Measurements from ENCODE around the gene PTPN2.
"Not testable (repeated sequence)": the region's sequence is repeated elsewhere in the genome, so short reads cannot be mapped to it uniquely, and the experiment has no call there.

DNA sequence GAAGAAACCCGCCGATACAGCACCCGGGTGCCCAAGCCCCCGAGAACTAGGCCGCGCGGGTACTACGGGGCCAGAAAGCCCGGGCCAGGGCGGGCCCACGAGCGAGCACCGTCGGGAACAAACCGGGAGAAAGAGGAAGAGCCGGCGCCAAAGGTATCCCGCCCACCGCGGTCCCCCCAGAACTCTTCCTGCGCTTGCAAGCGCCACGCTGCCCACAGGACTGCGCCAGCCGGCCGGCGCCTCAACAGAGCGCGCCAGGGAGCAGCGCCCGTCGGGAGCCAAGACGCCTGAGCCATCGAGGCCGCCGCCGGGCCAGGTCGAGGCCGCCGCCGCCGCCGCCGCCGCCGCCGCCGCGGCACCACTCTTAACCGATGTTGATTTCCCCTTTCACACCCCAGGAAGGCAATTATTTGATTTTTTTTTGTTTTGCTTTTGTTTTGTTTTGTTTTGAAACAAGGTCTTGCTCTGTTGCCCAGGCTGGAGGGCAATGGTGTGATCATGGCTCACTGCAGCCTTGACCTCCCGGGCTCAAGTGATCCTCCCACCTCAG lies 12.8 kb upstream of the PTPN2 start:
- TF ChIP-seq POLR2A (IDR thresholded peaks at IDR 0.05; ENCODE audit: low read depth, low read length); MXI1 (IDR thresholded peaks at IDR 0.05; ENCODE audit: borderline replicate concordance, low read depth, low read length); MAFK (IDR thresholded peaks at IDR 0.05; ENCODE audit: low read depth, low read length); RAD21 (IDR thresholded peaks at IDR 0.05; ENCODE audit: low read length); BHLHE40 (IDR thresholded peaks at IDR 0.05; ENCODE audit: low read depth, low read length); RCOR1 (IDR thresholded peaks at IDR 0.05; ENCODE audit: insufficient replicate concordance, low read length); FOS (IDR thresholded peaks at IDR 0.05; ENCODE audit: low read depth, low read length): not testable (repeated sequence)
- TF ChIP-seq, protein P1, sequence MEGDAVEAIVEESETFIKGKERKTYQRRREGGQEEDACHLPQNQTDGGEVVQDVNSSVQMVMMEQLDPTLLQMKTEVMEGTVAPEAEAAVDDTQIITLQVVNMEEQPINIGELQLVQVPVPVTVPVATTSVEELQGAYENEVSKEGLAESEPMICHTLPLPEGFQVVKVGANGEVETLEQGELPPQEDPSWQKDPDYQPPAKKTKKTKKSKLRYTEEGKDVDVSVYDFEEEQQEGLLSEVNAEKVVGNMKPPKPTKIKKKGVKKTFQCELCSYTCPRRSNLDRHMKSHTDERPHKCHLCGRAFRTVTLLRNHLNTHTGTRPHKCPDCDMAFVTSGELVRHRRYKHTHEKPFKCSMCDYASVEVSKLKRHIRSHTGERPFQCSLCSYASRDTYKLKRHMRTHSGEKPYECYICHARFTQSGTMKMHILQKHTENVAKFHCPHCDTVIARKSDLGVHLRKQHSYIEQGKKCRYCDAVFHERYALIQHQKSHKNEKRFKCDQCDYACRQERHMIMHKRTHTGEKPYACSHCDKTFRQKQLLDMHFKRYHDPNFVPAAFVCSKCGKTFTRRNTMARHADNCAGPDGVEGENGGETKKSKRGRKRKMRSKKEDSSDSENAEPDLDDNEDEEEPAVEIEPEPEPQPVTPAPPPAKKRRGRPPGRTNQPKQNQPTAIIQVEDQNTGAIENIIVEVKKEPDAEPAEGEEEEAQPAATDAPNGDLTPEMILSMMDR (conservative IDR thresholded peaks at IDR 0.05; ENCODE audit: low read depth, low read length) = not testable (repeated sequence)
- TF ChIP-seq, protein P2, sequence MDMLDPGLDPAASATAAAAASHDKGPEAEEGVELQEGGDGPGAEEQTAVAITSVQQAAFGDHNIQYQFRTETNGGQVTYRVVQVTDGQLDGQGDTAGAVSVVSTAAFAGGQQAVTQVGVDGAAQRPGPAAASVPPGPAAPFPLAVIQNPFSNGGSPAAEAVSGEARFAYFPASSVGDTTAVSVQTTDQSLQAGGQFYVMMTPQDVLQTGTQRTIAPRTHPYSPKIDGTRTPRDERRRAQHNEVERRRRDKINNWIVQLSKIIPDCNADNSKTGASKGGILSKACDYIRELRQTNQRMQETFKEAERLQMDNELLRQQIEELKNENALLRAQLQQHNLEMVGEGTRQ (IDR thresholded peaks at IDR 0.05; ENCODE audit: low read depth, low read length) = not testable (repeated sequence)
